ENCODE measurements around the gene TMEM116. TPM values are rescaled to one million over a fixed set of nuclear protein-coding genes. Genes with fewer than 3 reads are reported as not detected.

Gene TMEM116
- total RNA-seq, 1 experiment from 2014 or later, result 4.4 TPM

DNA sequence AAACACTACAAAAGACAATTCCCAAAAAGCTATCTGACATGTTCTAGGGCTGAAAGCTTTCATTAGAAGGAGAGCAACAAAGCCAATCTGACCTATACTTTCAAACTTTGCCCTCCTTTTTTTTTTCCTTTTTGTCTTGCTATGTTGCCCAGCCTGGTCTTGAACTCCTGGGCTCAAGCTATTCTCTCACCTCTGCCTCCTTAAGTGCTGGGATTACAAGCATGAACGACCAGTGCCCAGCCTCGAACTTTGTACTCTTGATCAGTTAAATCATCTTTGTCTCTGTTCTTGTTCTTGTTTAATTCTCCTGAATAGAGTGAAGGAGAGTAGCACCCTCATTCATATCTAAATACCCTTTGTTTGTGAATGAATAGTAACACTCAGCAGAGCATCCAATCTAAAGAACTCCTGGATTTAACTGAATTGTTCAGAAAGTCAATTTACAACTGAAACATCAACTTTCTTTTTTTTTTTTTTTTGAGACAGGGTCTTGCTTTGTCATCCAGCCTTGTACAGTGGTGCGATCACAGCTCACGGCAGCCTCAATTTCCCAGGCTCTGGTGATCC, 22.3 kb upstream of the TMEM116 start:
- POLR2A ChIA-PET (ENCODE audit: unreplicated experiment), result no interaction called here
- Histone ChIP-seq H3K4me1 (ENCODE audit: insufficient read depth, low read length) (no peaks in the 10 kb centered on the region), H3K27ac (ENCODE audit: low read length) (no peak overlapping the region), H3K9me3 (ENCODE audit: low read length) (no peaks in the 10 kb centered on the region), H3K79me2 (ENCODE audit: low read length) (no peaks in the 10 kb centered on the region), H3F3A (ENCODE audit: low read length, unreplicated experiment) (no peaks in the 10 kb centered on the region), H3K9me2 (replicated peaks; ENCODE audit: low read length) (no peaks in the 10 kb centered on the region), H2AFZ (ENCODE audit: low read length) (no peak overlapping the region), H3K27me3 (ENCODE audit: low read length) (no peaks in the 10 kb centered on the region), H3K4me2 (ENCODE audit: low read length) (no peak overlapping the region), H3K9ac (ENCODE audit: low read length) (no peak overlapping the region), H3K4me3 (ENCODE audit: low read length) (no peak overlapping the region), H3K36me3 (ENCODE audit: low read depth, low read length) (peaks cover 78% of the 10 kb centered on the region), H4K20me1 (ENCODE audit: low read length) (no peaks in the 10 kb centered on the region)
- DNase-seq (no peak), ATAC-seq (no peak)
- no TSS peak for BruUV-seq (replicated peaks)
- CTCF ChIA-PET, result interaction anchor here (0.7 kb wide), 1 partner anchor 1331 kb away, joined by 3 read pairs; no protein-coding TSS in a partner anchor
- intact Hi-C loops (cut with micrococcal nuclease), result no loop called here
- TF ChIP-seq EZH2 (IDR thresholded peaks at IDR 0.05; ENCODE audit: low read length, unreplicated experiment) (no peak), CTCF (conservative IDR thresholded peaks at IDR 0.05; ENCODE audit: low read depth, low read length) (no peak), EZH2phosphoT487 (IDR thresholded peaks at IDR 0.05; ENCODE audit: borderline replicate concordance, low read length) (no peak)

DNA sequence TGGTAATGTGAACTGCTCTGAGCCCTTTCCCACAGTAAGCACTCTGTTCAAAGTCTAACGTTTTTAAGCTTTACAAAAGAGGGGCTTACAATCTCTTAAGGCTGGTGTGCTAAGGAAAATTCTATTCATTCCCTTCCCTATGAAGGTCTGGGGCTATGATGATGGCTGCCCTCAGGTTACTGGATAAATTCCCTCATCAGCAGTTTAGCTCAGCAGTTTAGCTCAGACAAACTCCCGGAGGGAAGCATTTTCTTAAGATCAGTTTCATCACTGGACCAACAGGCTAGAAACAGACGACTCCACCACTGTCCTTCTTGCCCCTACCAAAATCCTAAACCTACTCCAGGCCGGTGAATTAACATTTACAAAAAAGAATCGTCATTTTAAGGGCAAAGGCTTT, 19.3 kb upstream of the TMEM116 start:
- no TSS peak for BruUV-seq (replicated peaks)
- no peaks in the 10 kb centered on the region for H3K4me1 ChIP-seq (ENCODE audit: insufficient read depth, low read length)

More for the DNA sequence above, 19.3 kb upstream of the TMEM116 start:
- Histone ChIP-seq H3K4me2 (ENCODE audit: low read length) (no peak overlapping the region), H3K9me3 (ENCODE audit: low read length) (no peaks in the 10 kb centered on the region), H3K36me3 (ENCODE audit: low read depth, low read length) (peaks cover 77% of the 10 kb centered on the region), H3K27me3 (ENCODE audit: low read length) (no peaks in the 10 kb centered on the region), H3K9me2 (replicated peaks; ENCODE audit: low read length) (no peaks in the 10 kb centered on the region), H4K20me1 (ENCODE audit: low read length) (0 out of 2 replicates have a peak, but pooled peaks cover 3% of the 10 kb centered on the region), H3K79me2 (ENCODE audit: low read length) (no peaks in the 10 kb centered on the region), H2AFZ (ENCODE audit: low read length) (no peak overlapping the region), H3K27ac (ENCODE audit: low read length) (no peak overlapping the region), H3K4me3 (ENCODE audit: low read length) (no peak overlapping the region), H3F3A (ENCODE audit: low read length, unreplicated experiment) (peaks cover 5% of the 10 kb centered on the region), H3K9ac (ENCODE audit: low read length) (no peak overlapping the region)
- intact Hi-C loops (cut with micrococcal nuclease), result no loop called here
- ATAC-seq (no peak), DNase-seq (no peak)
- POLR2A ChIA-PET (ENCODE audit: unreplicated experiment), result no interaction called here
- TF ChIP-seq EZH2 (IDR thresholded peaks at IDR 0.05; ENCODE audit: low read length, unreplicated experiment) (no peak), EZH2phosphoT487 (IDR thresholded peaks at IDR 0.05; ENCODE audit: borderline replicate concordance, low read length) (no peak), CTCF (conservative IDR thresholded peaks at IDR 0.05; ENCODE audit: low read depth, low read length) (no peak)
- CTCF ChIA-PET, result no interaction called here

Measured in PC-3 (cell line).